WTC11 (cell line): Measurements from ENCODE around the gene TSKU. TPM values are rescaled to one million over a fixed set of nuclear protein-coding genes. Genes with fewer than 3 reads are reported as not detected.

Experiments used
- ATAC-seq: fragments of 200-7000 bp; cut with Tn5 transposase; 2 replicates; pipeline ENCODE4 v1.10.0; 2021; ENCODE audit warnings: mild to moderate bottlenecking, moderate library complexity
- CTCF ChIA-PET: fragments of 300-600 bp; sonication (Branson Sonifier 250); formaldehyde crosslinking; loops from one replicate; lab custom pipeline; 2021; ENCODE audit warnings: antibody characterized with exemption; lab: Charles Lee
- POLR2A ChIA-PET: fragments of 350-600 bp; sonication (Branson Sonifier 250); formaldehyde crosslinking; loops from one replicate; lab custom pipeline; 2021; ENCODE audit warnings: antibody characterized with exemption; lab: Charles Lee
- DNase-seq: peaks from one replicate; pipeline ENCODE4 v3.0.0; 2021; ENCODE audit warnings: low spot score
- H3K27ac Mint-ChIP-seq: 2 replicates; pipeline ENCODE4 v1.8.0; 2021; ENCODE audit warnings: mixed read lengths
- H3K27me3 Mint-ChIP-seq: 2 replicates; pipeline ENCODE4 v1.8.0; 2021; ENCODE audit warnings: low read depth, mild to moderate bottlenecking, moderate library complexity, mixed read lengths
- H3K36me3 Mint-ChIP-seq: 2 replicates; pipeline ENCODE4 v1.8.0; 2021; ENCODE audit warnings: mixed read lengths
- H3K4me1 Mint-ChIP-seq: 2 replicates; pipeline ENCODE4 v1.8.0; 2022; ENCODE audit warnings: mixed read lengths
- H3K4me3 Mint-ChIP-seq: 2 replicates; pipeline ENCODE4 v1.8.0; 2021; ENCODE audit warnings: mild to moderate bottlenecking, moderate library complexity, mixed read lengths
- H3K9me3 Mint-ChIP-seq: 2 replicates; pipeline ENCODE4 v1.8.0; 2021; ENCODE audit warnings: mixed read lengths
- ESRRA ChIP-seq: sonication (generic); formaldehyde crosslinking; IDR thresholded peaks from 2 replicates; pipeline ENCODE4 v1.8.1; 2022; ENCODE audit warnings: mild to moderate bottlenecking, missing genetic modification reagents, borderline replicate concordance
- FOXK1 ChIP-seq: sonication (generic); formaldehyde crosslinking; IDR thresholded peaks from 2 replicates; pipeline ENCODE4 v1.8.0; 2022; ENCODE audit warnings: mild to moderate bottlenecking, moderate library complexity, missing genetic modification reagents
- GRHL2 ChIP-seq: fragments of 250-450 bp; sonication (Bioruptor Pico); IDR thresholded peaks from 2 replicates; pipeline ENCODE4 v1.8.0; 2022; ENCODE audit warnings: mild to moderate bottlenecking, moderate library complexity; ENCODE audit not compliant: insufficient replicate concordance, severe bottlenecking
- GTF2I ChIP-seq: fragments of 250-450 bp; sonication (Bioruptor Pico); conservative IDR thresholded peaks from 2 replicates; pipeline ENCODE4 v1.4.0; 2021; ENCODE audit warnings: mild to moderate bottlenecking
- MYBL2 ChIP-seq: sonication (generic); formaldehyde crosslinking; IDR thresholded peaks from 2 replicates; pipeline ENCODE4 v1.8.1; 2023; ENCODE audit warnings: mild to moderate bottlenecking, moderate library complexity, missing genetic modification reagents
- NR3C1 ChIP-seq: sonication (generic); formaldehyde crosslinking; conservative IDR thresholded peaks from 2 replicates; pipeline ENCODE4 v1.8.1; 2023; ENCODE audit warnings: low read depth, mild to moderate bottlenecking, missing genetic modification reagents
- OVOL2 ChIP-seq: fragments of 250-450 bp; sonication (Bioruptor Pico); IDR thresholded peaks from 2 replicates; pipeline ENCODE4 v1.9.0; 2021; ENCODE audit warnings: mild to moderate bottlenecking, borderline replicate concordance
- RELA ChIP-seq: sonication (generic); formaldehyde crosslinking; IDR thresholded peaks from 2 replicates; pipeline ENCODE4 v1.8.1; 2022; ENCODE audit warnings: missing genetic modification reagents, mild to moderate bottlenecking, borderline replicate concordance
- SMAD3 ChIP-seq: sonication (generic); formaldehyde crosslinking; IDR thresholded peaks from 2 replicates; pipeline ENCODE4 v1.8.0; 2022; ENCODE audit warnings: missing genetic modification reagents, mild to moderate bottlenecking, borderline replicate concordance
- SP1 ChIP-seq: sonication (generic); formaldehyde crosslinking; conservative IDR thresholded peaks from 2 replicates; pipeline ENCODE4 v1.8.1; 2022; ENCODE audit warnings: missing genetic modification reagents
- TEAD4 ChIP-seq: sonication (generic); formaldehyde crosslinking; IDR thresholded peaks from 2 replicates; pipeline ENCODE4 v1.8.0; 2022; ENCODE audit warnings: mild to moderate bottlenecking, missing genetic modification reagents
- ZBTB21 ChIP-seq: sonication (generic); formaldehyde crosslinking; IDR thresholded peaks from 2 replicates; pipeline ENCODE4 v1.8.1; 2023; ENCODE audit warnings: mild to moderate bottlenecking, missing genetic modification reagents, borderline replicate concordance
- ZNF219 ChIP-seq: sonication (generic); formaldehyde crosslinking; IDR thresholded peaks from 2 replicates; pipeline ENCODE4 v1.8.0; 2023; ENCODE audit warnings: missing genetic modification reagents, mild to moderate bottlenecking, borderline replicate concordance
- ZNF396 ChIP-seq: fragments of 250-450 bp; sonication (Bioruptor Pico); IDR thresholded peaks from 2 replicates; pipeline ENCODE4 v1.8.0; 2021; ENCODE audit warnings: mild to moderate bottlenecking, moderate library complexity, borderline replicate concordance
- ZNF416 ChIP-seq: fragments of 250-450 bp; sonication (Bioruptor Pico); IDR thresholded peaks from 2 replicates; pipeline ENCODE4 v1.9.0; 2021; ENCODE audit warnings: mild to moderate bottlenecking, inconsistent platforms
- total RNA-seq: library from RNA; stranded (reverse); gene quantifications from 3 replicates; pipeline ENCODE4 v1.2.3, GENCODE V29; 2021
- TF ChIP-seq, protein P1 (sequence below): sonication (generic); formaldehyde crosslinking; IDR thresholded peaks from 2 replicates; pipeline ENCODE4 v1.8.1; 2022; ENCODE audit warnings: low read depth, missing genetic modification reagents, borderline replicate concordance
- TF ChIP-seq, protein P2 (sequence below): sonication (generic); formaldehyde crosslinking; IDR thresholded peaks from 2 replicates; pipeline ENCODE4 v1.8.0; 2023; ENCODE audit warnings: mild to moderate bottlenecking, missing genetic modification reagents
- TF ChIP-seq, protein P3 (sequence below): sonication (generic); formaldehyde crosslinking; IDR thresholded peaks from 2 replicates; pipeline ENCODE4 v1.8.0; 2022; ENCODE audit warnings: mild to moderate bottlenecking, missing genetic modification reagents
- TF ChIP-seq, protein P4 (sequence below): sonication (generic); formaldehyde crosslinking; conservative IDR thresholded peaks from 2 replicates; pipeline ENCODE4 v1.8.1; 2023; ENCODE audit warnings: mild to moderate bottlenecking, low read depth, missing genetic modification reagents, moderate library complexity
- TF ChIP-seq, protein P5 (sequence below): sonication (generic); formaldehyde crosslinking; IDR thresholded peaks from 2 replicates; pipeline ENCODE4 v1.8.0; 2022; ENCODE audit warnings: missing genetic modification reagents

Gene TSKU
- total RNA-seq, 1 experiment from 2014 or later: 30.3 TPM

DNA sequence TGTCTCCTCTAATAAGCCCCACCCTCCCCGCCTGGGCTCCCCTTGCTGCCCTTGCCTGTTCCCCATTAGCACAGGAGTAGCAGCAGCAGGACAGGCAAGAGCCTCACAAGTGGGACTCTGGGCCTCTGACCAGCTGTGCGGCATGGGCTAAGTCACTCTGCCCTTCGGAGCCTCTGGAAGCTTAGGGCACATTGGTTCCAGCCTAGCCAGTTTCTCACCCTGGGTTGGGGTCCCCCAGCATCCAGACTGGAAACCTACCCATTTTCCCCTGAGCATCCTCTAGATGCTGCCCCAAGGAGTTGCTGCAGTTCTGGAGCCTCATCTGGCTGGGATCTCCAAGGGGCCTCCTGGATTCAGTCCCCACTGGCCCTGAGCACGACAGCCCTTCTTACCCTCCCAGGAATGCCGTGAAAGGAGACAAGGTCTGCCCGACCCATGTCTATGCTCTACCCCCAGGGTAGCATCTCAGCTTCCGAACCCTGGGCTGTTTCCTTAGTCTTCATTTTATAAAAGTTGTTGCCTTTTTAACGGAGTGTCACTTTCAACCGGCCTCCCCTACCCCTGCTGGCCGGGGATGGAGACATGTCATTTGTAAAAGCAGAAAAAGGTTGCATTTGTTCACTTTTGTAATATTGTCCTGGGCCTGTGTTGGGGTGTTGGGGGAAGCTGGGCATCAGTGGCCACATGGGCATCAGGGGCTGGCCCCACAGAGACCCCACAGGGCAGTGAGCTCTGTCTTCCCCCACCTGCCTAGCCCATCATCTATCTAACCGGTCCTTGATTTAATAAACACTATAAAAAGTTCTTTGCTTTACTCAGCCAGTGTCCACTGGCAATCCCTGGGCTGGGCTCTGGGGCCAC lies 14.4 kb downstream of the TSKU start:
- peaks cover 14% of the 10 kb centered on the region for H3K36me3 Mint-ChIP-seq
- H3K27ac Mint-ChIP-seq: no peak overlapping the region; the same call in 1 of the 2 replicates
- CTCF ChIA-PET: interaction anchor here (1.2 to 7.0 kb wide), 10 partner anchors 9 to 123 kb away, joined by 3 to 135 read pairs (median 4); no protein-coding TSS in a partner anchor
- peaks cover 35% of the 10 kb centered on the region for H3K4me1 Mint-ChIP-seq
- no peaks in the 10 kb centered on the region for H3K27me3 Mint-ChIP-seq
- DNase-seq (no peak), ATAC-seq (no peak)
- no peak overlapping the region for H3K4me3 Mint-ChIP-seq
- POLR2A ChIA-PET: interaction anchor here (0.8 to 1.2 kb wide), 3 partner anchors 39 to 62 kb away, joined by 3 read pairs; no protein-coding TSS in a partner anchor
- TF ChIP-seq TEAD4 (CRISPR knock-in tag) (no peak), ESRRA (CRISPR knock-in tag) (no peak), ZNF416 (CRISPR knock-in tag) (no peak), ZNF219 (CRISPR knock-in tag) (no peak), RELA (CRISPR knock-in tag) (no peak), OVOL2 (CRISPR knock-in tag) (no peak), SP1 (CRISPR knock-in tag) (no peak), FOXK1 (CRISPR knock-in tag) (no peak), GRHL2 (CRISPR knock-in tag) (no peak), GTF2I (no peak), ZNF396 (no peak), NR3C1 (no peak), ZBTB21 (no peak), SMAD3 (no peak)
- TF ChIP-seq, protein P1, sequence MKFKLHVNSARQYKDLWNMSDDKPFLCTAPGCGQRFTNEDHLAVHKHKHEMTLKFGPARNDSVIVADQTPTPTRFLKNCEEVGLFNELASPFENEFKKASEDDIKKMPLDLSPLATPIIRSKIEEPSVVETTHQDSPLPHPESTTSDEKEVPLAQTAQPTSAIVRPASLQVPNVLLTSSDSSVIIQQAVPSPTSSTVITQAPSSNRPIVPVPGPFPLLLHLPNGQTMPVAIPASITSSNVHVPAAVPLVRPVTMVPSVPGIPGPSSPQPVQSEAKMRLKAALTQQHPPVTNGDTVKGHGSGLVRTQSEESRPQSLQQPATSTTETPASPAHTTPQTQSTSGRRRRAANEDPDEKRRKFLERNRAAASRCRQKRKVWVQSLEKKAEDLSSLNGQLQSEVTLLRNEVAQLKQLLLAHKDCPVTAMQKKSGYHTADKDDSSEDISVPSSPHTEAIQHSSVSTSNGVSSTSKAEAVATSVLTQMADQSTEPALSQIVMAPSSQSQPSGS (CRISPR knock-in tag): no peak
- TF ChIP-seq, protein P2, sequence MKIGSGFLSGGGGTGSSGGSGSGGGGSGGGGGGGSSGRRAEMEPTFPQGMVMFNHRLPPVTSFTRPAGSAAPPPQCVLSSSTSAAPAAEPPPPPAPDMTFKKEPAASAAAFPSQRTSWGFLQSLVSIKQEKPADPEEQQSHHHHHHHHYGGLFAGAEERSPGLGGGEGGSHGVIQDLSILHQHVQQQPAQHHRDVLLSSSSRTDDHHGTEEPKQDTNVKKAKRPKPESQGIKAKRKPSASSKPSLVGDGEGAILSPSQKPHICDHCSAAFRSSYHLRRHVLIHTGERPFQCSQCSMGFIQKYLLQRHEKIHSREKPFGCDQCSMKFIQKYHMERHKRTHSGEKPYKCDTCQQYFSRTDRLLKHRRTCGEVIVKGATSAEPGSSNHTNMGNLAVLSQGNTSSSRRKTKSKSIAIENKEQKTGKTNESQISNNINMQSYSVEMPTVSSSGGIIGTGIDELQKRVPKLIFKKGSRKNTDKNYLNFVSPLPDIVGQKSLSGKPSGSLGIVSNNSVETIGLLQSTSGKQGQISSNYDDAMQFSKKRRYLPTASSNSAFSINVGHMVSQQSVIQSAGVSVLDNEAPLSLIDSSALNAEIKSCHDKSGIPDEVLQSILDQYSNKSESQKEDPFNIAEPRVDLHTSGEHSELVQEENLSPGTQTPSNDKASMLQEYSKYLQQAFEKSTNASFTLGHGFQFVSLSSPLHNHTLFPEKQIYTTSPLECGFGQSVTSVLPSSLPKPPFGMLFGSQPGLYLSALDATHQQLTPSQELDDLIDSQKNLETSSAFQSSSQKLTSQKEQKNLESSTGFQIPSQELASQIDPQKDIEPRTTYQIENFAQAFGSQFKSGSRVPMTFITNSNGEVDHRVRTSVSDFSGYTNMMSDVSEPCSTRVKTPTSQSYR (CRISPR knock-in tag): no peak
- TF ChIP-seq, protein P3, sequence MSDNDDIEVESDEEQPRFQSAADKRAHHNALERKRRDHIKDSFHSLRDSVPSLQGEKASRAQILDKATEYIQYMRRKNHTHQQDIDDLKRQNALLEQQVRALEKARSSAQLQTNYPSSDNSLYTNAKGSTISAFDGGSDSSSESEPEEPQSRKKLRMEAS (CRISPR knock-in tag): no peak
- TF ChIP-seq, protein P4, sequence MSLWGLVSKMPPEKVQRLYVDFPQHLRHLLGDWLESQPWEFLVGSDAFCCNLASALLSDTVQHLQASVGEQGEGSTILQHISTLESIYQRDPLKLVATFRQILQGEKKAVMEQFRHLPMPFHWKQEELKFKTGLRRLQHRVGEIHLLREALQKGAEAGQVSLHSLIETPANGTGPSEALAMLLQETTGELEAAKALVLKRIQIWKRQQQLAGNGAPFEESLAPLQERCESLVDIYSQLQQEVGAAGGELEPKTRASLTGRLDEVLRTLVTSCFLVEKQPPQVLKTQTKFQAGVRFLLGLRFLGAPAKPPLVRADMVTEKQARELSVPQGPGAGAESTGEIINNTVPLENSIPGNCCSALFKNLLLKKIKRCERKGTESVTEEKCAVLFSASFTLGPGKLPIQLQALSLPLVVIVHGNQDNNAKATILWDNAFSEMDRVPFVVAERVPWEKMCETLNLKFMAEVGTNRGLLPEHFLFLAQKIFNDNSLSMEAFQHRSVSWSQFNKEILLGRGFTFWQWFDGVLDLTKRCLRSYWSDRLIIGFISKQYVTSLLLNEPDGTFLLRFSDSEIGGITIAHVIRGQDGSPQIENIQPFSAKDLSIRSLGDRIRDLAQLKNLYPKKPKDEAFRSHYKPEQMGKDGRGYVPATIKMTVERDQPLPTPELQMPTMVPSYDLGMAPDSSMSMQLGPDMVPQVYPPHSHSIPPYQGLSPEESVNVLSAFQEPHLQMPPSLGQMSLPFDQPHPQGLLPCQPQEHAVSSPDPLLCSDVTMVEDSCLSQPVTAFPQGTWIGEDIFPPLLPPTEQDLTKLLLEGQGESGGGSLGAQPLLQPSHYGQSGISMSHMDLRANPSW: no peak
- H3K9me3 Mint-ChIP-seq: peaks cover 4% of the 10 kb centered on the region

DNA sequence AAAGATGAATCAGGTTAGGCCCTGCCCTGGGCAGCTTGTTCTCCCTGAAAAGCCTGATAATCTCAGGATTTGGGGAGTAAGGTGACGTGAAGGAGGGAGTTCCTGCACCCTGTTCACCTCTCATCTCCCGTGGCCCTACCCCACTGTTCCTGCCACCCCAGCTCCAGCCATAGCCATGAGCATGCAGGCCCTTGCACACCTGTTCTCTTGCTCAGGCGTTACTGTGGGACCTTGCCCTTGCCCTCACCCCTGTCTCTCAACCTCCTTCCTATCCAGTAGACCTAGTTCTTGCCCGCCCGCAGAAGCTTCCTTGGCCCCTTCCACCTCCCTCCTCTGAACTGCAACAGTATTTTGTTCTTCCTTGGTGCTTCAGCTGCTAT lies 15.0 kb downstream of the TSKU start:
- Mint-ChIP-seq H3K4me1 (peaks cover 29% of the 10 kb centered on the region), H3K9me3 (no peaks in the 10 kb centered on the region), H3K36me3 (peaks cover 8% of the 10 kb centered on the region; the same call in 1 of the 2 replicates), H3K27me3 (no peaks in the 10 kb centered on the region), H3K27ac (no peak overlapping the region), H3K4me3 (no peak overlapping the region)
- no peak for DNase-seq
- CTCF ChIA-PET: interaction anchor here (1.0 to 7.0 kb wide), 13 partner anchors 9 to 122 kb away, joined by 3 to 135 read pairs (median 6); partner anchors contain the start of gene TSKU
- ATAC-seq: no peak
- POLR2A ChIA-PET: interaction anchor here (0.8 to 1.2 kb wide), 3 partner anchors 39 to 63 kb away, joined by 3 read pairs; no protein-coding TSS in a partner anchor
- TF ChIP-seq, protein P5, sequence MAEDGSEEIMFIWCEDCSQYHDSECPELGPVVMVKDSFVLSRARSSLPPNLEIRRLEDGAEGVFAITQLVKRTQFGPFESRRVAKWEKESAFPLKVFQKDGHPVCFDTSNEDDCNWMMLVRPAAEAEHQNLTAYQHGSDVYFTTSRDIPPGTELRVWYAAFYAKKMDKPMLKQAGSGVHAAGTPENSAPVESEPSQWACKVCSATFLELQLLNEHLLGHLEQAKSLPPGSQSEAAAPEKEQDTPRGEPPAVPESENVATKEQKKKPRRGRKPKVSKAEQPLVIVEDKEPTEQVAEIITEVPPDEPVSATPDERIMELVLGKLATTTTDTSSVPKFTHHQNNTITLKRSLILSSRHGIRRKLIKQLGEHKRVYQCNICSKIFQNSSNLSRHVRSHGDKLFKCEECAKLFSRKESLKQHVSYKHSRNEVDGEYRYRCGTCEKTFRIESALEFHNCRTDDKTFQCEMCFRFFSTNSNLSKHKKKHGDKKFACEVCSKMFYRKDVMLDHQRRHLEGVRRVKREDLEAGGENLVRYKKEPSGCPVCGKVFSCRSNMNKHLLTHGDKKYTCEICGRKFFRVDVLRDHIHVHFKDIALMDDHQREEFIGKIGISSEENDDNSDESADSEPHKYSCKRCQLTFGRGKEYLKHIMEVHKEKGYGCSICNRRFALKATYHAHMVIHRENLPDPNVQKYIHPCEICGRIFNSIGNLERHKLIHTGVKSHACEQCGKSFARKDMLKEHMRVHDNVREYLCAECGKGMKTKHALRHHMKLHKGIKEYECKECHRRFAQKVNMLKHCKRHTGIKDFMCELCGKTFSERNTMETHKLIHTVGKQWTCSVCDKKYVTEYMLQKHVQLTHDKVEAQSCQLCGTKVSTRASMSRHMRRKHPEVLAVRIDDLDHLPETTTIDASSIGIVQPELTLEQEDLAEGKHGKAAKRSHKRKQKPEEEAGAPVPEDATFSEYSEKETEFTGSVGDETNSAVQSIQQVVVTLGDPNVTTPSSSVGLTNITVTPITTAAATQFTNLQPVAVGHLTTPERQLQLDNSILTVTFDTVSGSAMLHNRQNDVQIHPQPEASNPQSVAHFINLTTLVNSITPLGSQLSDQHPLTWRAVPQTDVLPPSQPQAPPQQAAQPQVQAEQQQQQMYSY (CRISPR knock-in tag): no peak
- TF ChIP-seq MYBL2: no peak
- no peak for TF ChIP-seq NR3C1
